GM12878 (cell line): ENCODE measurements around the gene EDN2.

Experiments used
- CEBPB ChIP-seq, 2 experiments: fragments of 150-350 bp in 1 of 2; IDR thresholded peaks; 2 replicates each; pipeline ENCODE4 v1.6.1; 2012 to 2014; ENCODE audit warnings: low read depth in 2 of 2, low read length in 2 of 2, borderline replicate concordance in 1 of 2, inconsistent platforms in 1 of 2
- CTCF ChIP-seq, 3 experiments: IDR thresholded peaks in 2 of 3; conservative IDR thresholded peaks in 1 of 3; 2 replicates each; pipeline ENCODE4 v1.5.1; 2011; ENCODE audit warnings: low read depth in 3 of 3, low read length in 3 of 3, mild to moderate bottlenecking in 3 of 3, control low read depth in 2 of 3, moderate library complexity in 2 of 3, inconsistent platforms in 1 of 3, mixed read lengths in 1 of 3; ENCODE audit not compliant: control insufficient read depth in 2 of 3, insufficient read depth in 1 of 3; ENCODE audit errors: extremely low read depth in 1 of 3
- EP300 ChIP-seq, 2 experiments: fragments of 150-350 bp in 1 of 2; IDR thresholded peaks; 2 replicates each; pipeline ENCODE4 v1.6.1; 2011 to 2012; ENCODE audit warnings: low read depth in 2 of 2, low read length in 2 of 2, borderline replicate concordance in 1 of 2, improper control_type of control experiment in 1 of 2, inconsistent platforms in 1 of 2; ENCODE audit not compliant: control insufficient read depth in 1 of 2
- ETV6 ChIP-seq, 2 experiments: fragments of 450-650 bp in 1 of 2; IDR thresholded peaks in 1 of 2; conservative IDR thresholded peaks in 1 of 2; 2 replicates each; pipeline ENCODE4 v1.6.1; 2014; ENCODE audit warnings: antibody characterized with exemption in 1 of 2, borderline replicate concordance in 1 of 2, low read depth in 1 of 2, mild to moderate bottlenecking in 1 of 2, moderate library complexity in 1 of 2
- GABPA ChIP-seq: IDR thresholded peaks from 2 replicates; pipeline ENCODE4 v1.6.1; 2014; ENCODE audit warnings: antibody characterized with exemption, low read depth, mild to moderate bottlenecking, inconsistent platforms
- PBX3 ChIP-seq: IDR thresholded peaks from 2 replicates; pipeline ENCODE4 v1.6.1; 2011; ENCODE audit warnings: mild to moderate bottlenecking, low read depth, low read length, moderate library complexity; ENCODE audit not compliant: insufficient replicate concordance
- POLR2A ChIP-seq: IDR thresholded peaks from 2 replicates; pipeline ENCODE4 v1.6.1; 2011; ENCODE audit warnings: low read depth, mild to moderate bottlenecking, low read length
- POLR2AphosphoS5 ChIP-seq: IDR thresholded peaks from 2 replicates; pipeline ENCODE4 v1.6.1; 2011; ENCODE audit warnings: mild to moderate bottlenecking, low read length, inconsistent platforms
- SP1 ChIP-seq: IDR thresholded peaks from one replicate; pipeline ENCODE4 v1.6.1; 2011; ENCODE audit warnings: low read depth, low read length
- SPI1 ChIP-seq: IDR thresholded peaks from 2 replicates; pipeline ENCODE4 v1.6.1; 2011; ENCODE audit warnings: low read depth, mild to moderate bottlenecking, low read length, moderate library complexity, borderline replicate concordance; ENCODE audit not compliant: insufficient read depth
- ZNF274 ChIP-seq: IDR thresholded peaks from one replicate; pipeline ENCODE4 v1.8.0; 2011; ENCODE audit not compliant: insufficient read length, insufficient read depth
- ZNF622 ChIP-seq: fragments of 450-650 bp; IDR thresholded peaks from 2 replicates; pipeline ENCODE4 v1.6.1; 2017; ENCODE audit warnings: mild to moderate bottlenecking, inconsistent platforms

- no peak for TF ChIP-seq GABPA
- TF ChIP-seq SP1, result no peak
- TF ChIP-seq POLR2A, result no peak
- no peak for TF ChIP-seq CEBPB (IDR thresholded peaks at IDR 0.05; ENCODE audit: borderline replicate concordance in 1 of 2, low read depth in 2 of 2, low read length in 2 of 2)
- no peak for TF ChIP-seq PBX3
- no peak for TF ChIP-seq ETV6 (conservative IDR thresholded peaks at IDR 0.05 in 1 of 2, IDR thresholded peaks at IDR 0.05 in 1 of 2; ENCODE audit: borderline replicate concordance in 1 of 2, low read depth in 1 of 2)
- no peak for TF ChIP-seq POLR2AphosphoS5
- TF ChIP-seq CTCF (IDR thresholded peaks at IDR 0.05 in 2 of 3, conservative IDR thresholded peaks at IDR 0.05 in 1 of 3; ENCODE audit: control insufficient read depth in 2 of 3, extremely low read depth in 1 of 3, insufficient read depth in 1 of 3, low read depth in 3 of 3, low read length in 3 of 3), result no peak
- no peak for TF ChIP-seq ZNF274
- TF ChIP-seq ZNF622, result no peak
- no peak for TF ChIP-seq SPI1
- no peak for TF ChIP-seq EP300 (IDR thresholded peaks at IDR 0.05; ENCODE audit: borderline replicate concordance in 1 of 2, control insufficient read depth in 1 of 2, low read depth in 2 of 2, low read length in 2 of 2)
Observed at GRCh38 chr1:41496080-41497055, 11.9 kb upstream of the EDN2 start.
